ENCODE measurements around the gene TMTC1.

The TMTC1 gene

DNA sequence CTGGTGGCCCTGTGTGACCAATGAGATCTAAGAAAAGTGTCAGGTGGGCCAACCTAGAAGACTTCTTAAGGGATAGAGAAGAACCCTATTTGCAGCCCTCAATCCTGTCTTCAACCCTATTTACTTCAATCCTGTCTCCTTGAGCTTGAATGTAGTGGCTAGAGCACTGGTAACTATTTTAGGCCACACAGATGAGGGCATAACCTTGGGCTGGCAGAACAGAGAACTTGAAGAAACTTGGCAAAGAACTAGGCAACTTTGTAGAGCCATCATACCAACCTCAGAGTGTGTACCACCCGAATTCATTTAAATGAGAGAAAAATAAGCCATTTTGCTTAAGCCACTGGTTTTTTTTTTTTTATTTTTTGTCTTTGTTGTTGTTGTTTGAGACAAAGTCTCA lies 94.8 kb downstream of the TMTC1 start:
- Histone ChIP-seq H3K4me1 (ENCODE audit: control insufficient read depth, insufficient read depth, low read length) (peaks cover 4% of the 10 kb centered on the region), H3K4me3 (ENCODE audit: low read length) (no peak overlapping the region), H3K9ac (ENCODE audit: low read depth, low read length) (no peak overlapping the region), H3K9me3 (replicated peaks; ENCODE audit: low read length) (no peaks in the 10 kb centered on the region), H3K4me2 (ENCODE audit: low read length) (no peak overlapping the region), H3K27me3 (ENCODE audit: control insufficient read depth, insufficient read depth, low read length) (no peaks in the 10 kb centered on the region), H3K36me3 (ENCODE audit: insufficient read depth, low read length) (no peaks in the 10 kb centered on the region)

DNA sequence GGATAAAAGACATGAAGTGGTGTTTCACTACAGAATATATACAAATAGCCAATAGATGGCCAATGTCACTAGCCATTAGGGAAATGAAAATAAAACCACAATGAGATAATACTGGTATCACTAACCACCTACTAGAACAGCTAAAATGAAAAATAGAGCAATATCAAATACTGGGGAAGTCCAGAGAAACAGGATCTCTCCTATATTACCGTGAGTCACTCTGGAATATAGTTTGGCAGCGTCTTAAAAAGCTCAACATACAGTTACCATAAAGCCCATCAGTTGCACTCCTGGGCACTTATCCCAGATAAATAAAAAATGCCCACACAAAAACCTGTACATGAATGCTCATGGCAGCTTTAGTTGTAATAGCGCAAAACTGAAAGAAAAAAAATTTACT lies 101.7 kb downstream of the TMTC1 start:
- Histone ChIP-seq H3K27me3 (ENCODE audit: control insufficient read depth, insufficient read depth, low read length) (no peaks in the 10 kb centered on the region), H3K4me3 (ENCODE audit: low read length) (no peak overlapping the region)

DNA sequence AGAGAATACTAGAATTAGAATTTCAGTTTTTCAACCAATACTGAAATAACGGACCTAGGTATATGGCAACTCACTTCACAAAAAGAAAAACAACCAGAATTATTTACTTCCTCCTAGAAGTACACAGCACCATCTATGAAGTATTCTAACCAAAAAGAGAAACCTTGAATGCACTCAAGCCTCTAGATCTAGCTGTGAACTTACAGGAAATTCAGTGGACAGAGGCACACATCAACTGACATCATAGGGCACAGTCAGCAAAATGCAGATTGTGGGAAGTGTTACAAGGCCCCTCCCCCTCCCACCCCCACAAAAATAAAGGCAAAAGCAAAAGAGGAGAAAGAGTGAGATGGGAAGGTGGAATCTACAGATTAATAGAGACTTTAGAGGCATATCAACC lies 102.4 kb downstream of the TMTC1 start:
- Histone ChIP-seq H3K4me2 (ENCODE audit: low read length) (no peak overlapping the region), H3K36me3 (ENCODE audit: insufficient read depth, low read length) (no peaks in the 10 kb centered on the region), H3K27me3 (ENCODE audit: control insufficient read depth, insufficient read depth, low read length) (no peaks in the 10 kb centered on the region), H3K4me1 (ENCODE audit: control insufficient read depth, insufficient read depth, low read length) (peaks cover 24% of the 10 kb centered on the region), H3K9me3 (replicated peaks; ENCODE audit: low read length) (no peaks in the 10 kb centered on the region), H3K4me3 (ENCODE audit: low read length) (no peak overlapping the region), H3K9ac (ENCODE audit: low read depth, low read length) (no peak overlapping the region)

More for the DNA sequence above, 101.7 kb downstream of the TMTC1 start:
- H3K36me3 ChIP-seq (ENCODE audit: insufficient read depth, low read length): no peaks in the 10 kb centered on the region
- no peak overlapping the region for H3K9ac ChIP-seq (ENCODE audit: low read depth, low read length)
- peaks cover 17% of the 10 kb centered on the region for H3K4me1 ChIP-seq (ENCODE audit: control insufficient read depth, insufficient read depth, low read length)
- peak overlapping the region; percentile 25 for H3K4me2 ChIP-seq (ENCODE audit: low read length)
- no peaks in the 10 kb centered on the region for H3K9me3 ChIP-seq (replicated peaks; ENCODE audit: low read length)

DNA sequence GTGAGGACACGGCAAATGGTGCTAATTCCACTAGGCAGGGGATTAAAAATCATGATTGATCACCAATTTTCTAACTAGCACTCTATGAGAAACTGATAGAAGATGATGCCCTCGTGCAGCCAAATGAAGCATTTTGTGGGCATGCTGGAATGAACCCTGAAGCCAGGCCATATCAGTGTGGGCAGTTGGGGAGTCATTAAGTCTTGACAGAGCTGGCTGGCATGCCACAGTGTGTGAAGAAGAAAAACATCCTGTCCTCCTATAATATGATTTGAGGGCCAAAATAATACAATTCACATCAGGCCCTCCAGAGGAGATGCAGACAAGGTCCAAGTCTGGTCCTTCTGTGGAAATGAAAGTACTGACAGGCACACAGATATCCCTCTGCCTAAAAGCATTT lies 107.1 kb downstream of the TMTC1 start:
- no peak overlapping the region for H3K9ac ChIP-seq (ENCODE audit: low read depth, low read length)
- peaks cover 32% of the 10 kb centered on the region for H3K4me1 ChIP-seq (ENCODE audit: control insufficient read depth, insufficient read depth, low read length)
- peaks cover 3% of the 10 kb centered on the region for H3K36me3 ChIP-seq (ENCODE audit: insufficient read depth, low read length)
- H3K27me3 ChIP-seq (ENCODE audit: control insufficient read depth, insufficient read depth, low read length): no peaks in the 10 kb centered on the region
- H3K4me3 ChIP-seq (ENCODE audit: low read length): no peak overlapping the region
- H3K4me2 ChIP-seq (ENCODE audit: low read length): no peak overlapping the region
- no peaks in the 10 kb centered on the region for H3K9me3 ChIP-seq (replicated peaks; ENCODE audit: low read length)

DNA sequence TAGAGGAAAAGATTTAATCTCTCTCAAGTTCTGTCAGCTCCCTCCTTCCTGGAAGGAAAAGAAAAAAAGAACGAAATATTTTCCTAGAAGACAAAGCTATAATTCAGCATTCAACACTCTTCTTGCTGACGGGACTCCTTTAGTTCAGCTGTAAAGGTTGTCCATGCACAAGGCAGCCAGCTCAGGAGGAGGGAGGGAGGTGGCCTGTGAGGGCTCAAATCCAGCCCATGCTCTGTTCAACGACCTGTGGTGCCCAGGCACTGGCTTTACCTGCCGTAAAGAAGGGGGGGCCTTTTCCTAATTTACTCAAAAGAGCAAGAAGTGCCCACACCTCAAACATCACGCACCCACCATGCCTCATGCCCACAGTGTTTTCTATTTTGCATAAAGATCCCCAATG lies 109.3 kb downstream of the TMTC1 start:
- H3K36me3 ChIP-seq (ENCODE audit: insufficient read depth, low read length): peaks cover 7% of the 10 kb centered on the region
- H3K4me2 ChIP-seq (ENCODE audit: low read length): no peak overlapping the region
- H3K4me1 ChIP-seq (ENCODE audit: control insufficient read depth, insufficient read depth, low read length): peaks cover 32% of the 10 kb centered on the region
- no peaks in the 10 kb centered on the region for H3K9me3 ChIP-seq (replicated peaks; ENCODE audit: low read length)
- no peak overlapping the region for H3K4me3 ChIP-seq (ENCODE audit: low read length)
- H3K27me3 ChIP-seq (ENCODE audit: control insufficient read depth, insufficient read depth, low read length): no peaks in the 10 kb centered on the region
- no peak overlapping the region for H3K9ac ChIP-seq (ENCODE audit: low read depth, low read length)

DNA sequence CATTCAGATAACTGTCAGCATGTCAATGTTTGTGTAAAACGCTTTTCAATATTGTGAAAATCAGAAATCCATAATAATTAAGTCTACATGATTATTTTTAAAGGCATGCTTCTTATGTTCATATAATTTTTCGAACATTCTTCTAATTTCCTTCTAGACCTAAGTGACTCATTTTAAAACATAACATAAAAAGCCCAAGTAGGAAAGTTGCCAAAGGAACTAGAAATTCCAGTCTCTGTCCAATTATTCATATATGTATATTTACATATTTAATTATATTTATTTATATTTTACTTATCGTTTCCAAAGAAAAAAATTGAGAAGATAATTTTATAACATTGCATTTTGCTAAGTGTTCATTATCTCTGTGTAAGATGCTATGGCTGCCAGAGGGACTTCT lies 110.4 kb downstream of the TMTC1 start:
- no peaks in the 10 kb centered on the region for H3K9me3 ChIP-seq (replicated peaks; ENCODE audit: low read length)
- no peaks in the 10 kb centered on the region for H3K27me3 ChIP-seq (ENCODE audit: control insufficient read depth, insufficient read depth, low read length)
- H3K4me2 ChIP-seq (ENCODE audit: low read length): peak overlapping the region; percentile 50
- peaks cover 32% of the 10 kb centered on the region for H3K4me1 ChIP-seq (ENCODE audit: control insufficient read depth, insufficient read depth, low read length)
- no peak overlapping the region for H3K4me3 ChIP-seq (ENCODE audit: low read length)
- no peak overlapping the region for H3K9ac ChIP-seq (ENCODE audit: low read depth, low read length)
- H3K36me3 ChIP-seq (ENCODE audit: insufficient read depth, low read length): peaks cover 14% of the 10 kb centered on the region

DNA sequence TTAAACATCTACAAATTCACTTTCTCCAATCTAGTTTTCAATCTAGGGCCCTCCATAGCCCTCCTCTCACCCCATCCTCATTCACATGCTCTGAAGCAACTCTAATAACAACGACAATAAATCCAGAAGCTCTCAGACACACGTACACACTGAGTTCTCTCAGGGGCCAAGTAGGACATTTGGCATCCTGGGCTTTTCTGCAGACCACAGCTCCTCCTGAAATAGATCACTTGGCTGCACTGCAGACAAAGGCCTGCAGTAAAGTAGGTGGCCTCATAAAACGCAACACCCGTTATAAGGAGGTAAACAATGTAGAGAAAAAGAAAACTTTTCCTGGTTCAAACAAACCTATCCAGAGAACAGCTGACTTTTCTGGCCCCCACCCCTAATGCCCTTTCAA lies 111.2 kb downstream of the TMTC1 start:
- H3K36me3 ChIP-seq (ENCODE audit: insufficient read depth, low read length): peaks cover 17% of the 10 kb centered on the region
- no peak overlapping the region for H3K9ac ChIP-seq (ENCODE audit: low read depth, low read length)
- no peaks in the 10 kb centered on the region for H3K27me3 ChIP-seq (ENCODE audit: control insufficient read depth, insufficient read depth, low read length)
- no peak overlapping the region for H3K4me3 ChIP-seq (ENCODE audit: low read length)
- peaks cover 32% of the 10 kb centered on the region for H3K4me1 ChIP-seq (ENCODE audit: control insufficient read depth, insufficient read depth, low read length)
- peak overlapping the region; percentile 50 for H3K4me2 ChIP-seq (ENCODE audit: low read length)
- H3K9me3 ChIP-seq (replicated peaks; ENCODE audit: low read length): no peaks in the 10 kb centered on the region

DNA sequence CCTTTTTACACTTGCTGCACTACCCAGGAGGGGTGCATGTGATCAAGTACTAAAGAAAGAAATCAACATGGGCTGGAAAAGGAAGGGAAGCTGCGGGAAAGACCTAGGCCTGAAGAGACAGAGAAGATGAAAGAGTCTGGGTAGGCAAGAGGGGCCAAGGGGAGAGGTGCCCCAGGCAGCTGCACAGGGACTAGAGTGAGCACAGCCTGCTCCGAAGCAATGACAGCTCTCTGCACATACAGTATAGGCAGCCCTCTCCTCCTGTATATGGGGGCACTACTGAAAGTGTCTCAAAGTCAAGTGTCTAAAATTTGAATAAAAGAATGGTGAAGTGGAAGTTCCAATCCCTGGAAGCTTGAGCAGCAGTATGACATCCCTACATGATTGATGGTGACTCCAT lies 112.0 kb downstream of the TMTC1 start:
- no peak overlapping the region for H3K9ac ChIP-seq (ENCODE audit: low read depth, low read length)
- peaks cover 28% of the 10 kb centered on the region for H3K4me1 ChIP-seq (ENCODE audit: control insufficient read depth, insufficient read depth, low read length)
- peaks cover 18% of the 10 kb centered on the region for H3K36me3 ChIP-seq (ENCODE audit: insufficient read depth, low read length)
- H3K4me2 ChIP-seq (ENCODE audit: low read length): no peak overlapping the region
- no peaks in the 10 kb centered on the region for H3K9me3 ChIP-seq (replicated peaks; ENCODE audit: low read length)
- H3K27me3 ChIP-seq (ENCODE audit: control insufficient read depth, insufficient read depth, low read length): no peaks in the 10 kb centered on the region
- no peak overlapping the region for H3K4me3 ChIP-seq (ENCODE audit: low read length)

DNA sequence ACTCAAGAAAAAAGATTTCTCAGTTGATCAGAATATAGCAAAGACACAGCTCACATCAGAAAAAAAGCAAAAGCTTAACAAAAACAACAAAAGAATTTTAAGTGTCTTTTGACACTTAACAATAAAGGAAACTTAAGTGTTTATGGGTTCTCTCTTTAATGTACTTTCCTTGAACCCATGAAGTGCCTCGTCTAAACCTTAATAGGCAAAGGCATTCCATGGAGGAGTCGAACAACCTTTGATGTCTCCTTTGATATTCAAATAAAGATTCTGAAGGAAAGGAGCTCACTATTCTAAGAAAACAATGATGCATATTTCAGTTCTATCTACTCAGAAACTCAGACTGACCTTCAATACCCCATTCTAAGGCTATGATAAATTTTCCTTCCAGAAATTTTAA lies 116.7 kb downstream of the TMTC1 start:
- Histone ChIP-seq H3K36me3 (ENCODE audit: insufficient read depth, low read length) (peaks cover 19% of the 10 kb centered on the region), H3K9me3 (replicated peaks; ENCODE audit: low read length) (no peaks in the 10 kb centered on the region), H3K4me1 (ENCODE audit: control insufficient read depth, insufficient read depth, low read length) (peaks cover 1% of the 10 kb centered on the region), H3K4me2 (ENCODE audit: low read length) (no peak overlapping the region), H3K4me3 (ENCODE audit: low read length) (no peak overlapping the region), H3K9ac (ENCODE audit: low read depth, low read length) (no peak overlapping the region), H3K27me3 (ENCODE audit: control insufficient read depth, insufficient read depth, low read length) (no peaks in the 10 kb centered on the region)

DNA sequence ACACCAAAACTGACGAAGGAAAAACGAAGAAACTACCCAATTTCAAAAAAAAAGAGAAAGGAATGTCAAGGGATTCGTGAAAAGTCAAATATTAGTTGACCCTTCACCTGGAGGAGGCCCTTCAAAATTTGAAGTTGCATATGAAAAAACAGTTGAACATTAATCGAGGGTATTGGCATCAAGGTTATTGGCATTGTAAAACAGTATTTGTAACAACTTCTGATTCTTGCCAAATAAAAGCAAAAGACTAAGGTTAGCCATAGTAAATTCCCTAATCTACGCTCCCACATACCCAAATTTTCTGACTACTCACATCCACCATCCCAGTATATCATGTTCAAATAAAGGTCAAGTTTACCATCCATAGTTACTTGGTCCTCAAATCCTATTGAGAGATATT lies 118.6 kb downstream of the TMTC1 start:
- peaks cover 20% of the 10 kb centered on the region for H3K36me3 ChIP-seq (ENCODE audit: insufficient read depth, low read length)
- H3K9me3 ChIP-seq (replicated peaks; ENCODE audit: low read length): no peaks in the 10 kb centered on the region
- no peaks in the 10 kb centered on the region for H3K4me1 ChIP-seq (ENCODE audit: control insufficient read depth, insufficient read depth, low read length)
- H3K4me3 ChIP-seq (ENCODE audit: low read length): no peak overlapping the region
- H3K9ac ChIP-seq (ENCODE audit: low read depth, low read length): no peak overlapping the region
- no peaks in the 10 kb centered on the region for H3K27me3 ChIP-seq (ENCODE audit: control insufficient read depth, insufficient read depth, low read length)
- no peak overlapping the region for H3K4me2 ChIP-seq (ENCODE audit: low read length)

DNA sequence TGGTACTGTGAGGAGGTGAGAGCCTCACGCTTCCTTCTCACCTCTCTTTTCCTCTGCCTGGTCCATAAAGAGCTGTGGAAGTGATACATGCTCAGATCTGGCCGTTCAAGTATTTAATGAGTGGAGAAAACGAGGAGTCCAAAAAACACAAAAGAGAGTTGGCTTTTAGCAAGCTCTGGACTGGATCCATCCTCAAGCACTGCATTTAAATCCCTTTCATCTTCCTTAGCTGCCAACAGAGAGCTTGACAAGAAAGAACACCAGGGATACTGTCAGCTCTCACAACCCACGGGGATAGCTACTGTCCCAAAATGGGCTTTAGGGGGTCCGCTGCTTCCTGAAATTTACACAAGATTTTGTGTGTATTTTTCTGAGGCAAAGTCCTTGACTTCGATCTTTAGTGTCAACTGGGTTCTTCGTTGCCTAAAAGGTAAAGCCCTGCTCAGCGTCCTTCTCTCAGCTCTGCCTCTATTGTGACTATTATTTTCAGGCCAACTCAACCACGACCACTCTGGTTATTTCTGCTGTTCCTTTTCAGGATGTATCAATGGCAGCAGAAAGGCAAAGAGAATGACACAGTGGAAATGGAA lies 120.9 kb downstream of the TMTC1 start:
- Histone ChIP-seq H3K9ac (ENCODE audit: low read depth, low read length) (no peak overlapping the region), H3K36me3 (ENCODE audit: insufficient read depth, low read length) (peaks cover 33% of the 10 kb centered on the region), H3K4me1 (ENCODE audit: control insufficient read depth, insufficient read depth, low read length) (no peaks in the 10 kb centered on the region), H3K4me2 (ENCODE audit: low read length) (no peak overlapping the region), H3K4me3 (ENCODE audit: low read length) (no peak overlapping the region), H3K27me3 (ENCODE audit: control insufficient read depth, insufficient read depth, low read length) (no peaks in the 10 kb centered on the region), H3K9me3 (replicated peaks; ENCODE audit: low read length) (no peaks in the 10 kb centered on the region)

DNA sequence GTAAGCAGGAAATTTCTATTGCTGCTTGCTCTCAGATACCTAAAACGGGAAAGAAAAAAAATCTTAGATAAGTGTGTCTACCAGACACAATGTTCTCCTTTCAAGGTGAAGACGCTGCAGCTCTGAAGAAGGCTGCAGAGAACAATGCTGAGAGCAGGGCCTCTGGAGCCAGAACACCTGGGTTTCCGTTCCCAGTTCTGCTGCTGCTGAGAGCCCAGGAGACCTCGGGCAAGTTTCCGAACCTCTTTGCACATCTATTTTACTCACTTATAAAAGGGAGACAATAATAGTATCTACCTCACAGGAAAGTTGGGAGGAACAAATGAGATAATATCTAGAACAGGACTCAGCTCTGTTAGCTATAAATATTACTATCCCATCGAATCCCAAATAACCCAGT lies 122.9 kb downstream of the TMTC1 start:
- H3K9ac ChIP-seq (ENCODE audit: low read depth, low read length): no peak overlapping the region

More for the DNA sequence above, 122.9 kb downstream of the TMTC1 start:
- H3K4me3 ChIP-seq (ENCODE audit: low read length): no peak overlapping the region
- H3K36me3 ChIP-seq (ENCODE audit: insufficient read depth, low read length): peaks cover 30% of the 10 kb centered on the region
- no peaks in the 10 kb centered on the region for H3K4me1 ChIP-seq (ENCODE audit: control insufficient read depth, insufficient read depth, low read length)
- no peaks in the 10 kb centered on the region for H3K9me3 ChIP-seq (replicated peaks; ENCODE audit: low read length)
- no peaks in the 10 kb centered on the region for H3K27me3 ChIP-seq (ENCODE audit: control insufficient read depth, insufficient read depth, low read length)
- no peak overlapping the region for H3K4me2 ChIP-seq (ENCODE audit: low read length)
